Calu3 (cell line): ENCODE results near the gene NDUFS6. TPM values are rescaled to one million over a fixed set of nuclear protein-coding genes. Genes with fewer than 3 reads are reported as not detected.

Source experiments
- BruUV-seq: library from RNA; stranded (reverse); fragments of 400-500 nt; replicated peaks from 2 replicates; lab custom pipeline; 2021; lab: Mats Ljungman, UMichigan
- CTCF ChIA-PET: fragments of 300-600 bp; sonication (Branson Sonifier 250); formaldehyde crosslinking; loops from one replicate; lab custom pipeline; 2022; ENCODE audit warnings: antibody characterized with exemption; lab: Charles Lee
- DNase-seq: peaks from one replicate; pipeline ENCODE4 v3.0.0; 2022
- H3K27ac Mint-ChIP-seq: one replicate; pipeline ENCODE4 v1.8.0; 2022; ENCODE audit warnings: mixed read lengths; ENCODE audit not compliant: unreplicated experiment
- H3K27me3 Mint-ChIP-seq: one replicate; pipeline ENCODE4 v1.8.0; 2022; ENCODE audit warnings: mixed read lengths; ENCODE audit not compliant: unreplicated experiment
- H3K36me3 Mint-ChIP-seq: one replicate; pipeline ENCODE4 v1.8.0; 2022; ENCODE audit warnings: mild to moderate bottlenecking, moderate library complexity, mixed read lengths; ENCODE audit not compliant: insufficient read depth, unreplicated experiment
- H3K4me1 Mint-ChIP-seq: one replicate; pipeline ENCODE4 v1.8.0; 2022; ENCODE audit warnings: mild to moderate bottlenecking, low read depth, mixed read lengths; ENCODE audit not compliant: unreplicated experiment
- H3K4me3 Mint-ChIP-seq: one replicate; pipeline ENCODE4 v1.8.0; 2022; ENCODE audit warnings: mild to moderate bottlenecking, low read depth, moderate library complexity, mixed read lengths; ENCODE audit not compliant: unreplicated experiment
- H3K9me3 Mint-ChIP-seq: one replicate; pipeline ENCODE4 v1.8.0; 2022; ENCODE audit warnings: low read depth, mixed read lengths; ENCODE audit not compliant: unreplicated experiment
- intact Hi-C: fragments of 100-400 bp; cut with micrococcal nuclease; formaldehyde crosslinking; loops from one replicate; pipeline ENCODE4 v1.10.0; 2022; ENCODE audit not compliant: unreplicated experiment
- total RNA-seq: library from RNA; stranded (reverse); gene quantifications from 2 replicates; pipeline ENCODE4 v1.2.3, GENCODE V29; 2022
- TF ChIP-seq, protein P1 (sequence below): fragments of 200-600 bp; IDR thresholded peaks from one replicate; pipeline ENCODE4 v1.8.0; 2022; ENCODE audit warnings: antibody characterized with exemption; ENCODE audit not compliant: unreplicated experiment

The NDUFS6 gene
- total RNA-seq, 1 experiment from 2014 or later: 44.7 TPM

DNA sequence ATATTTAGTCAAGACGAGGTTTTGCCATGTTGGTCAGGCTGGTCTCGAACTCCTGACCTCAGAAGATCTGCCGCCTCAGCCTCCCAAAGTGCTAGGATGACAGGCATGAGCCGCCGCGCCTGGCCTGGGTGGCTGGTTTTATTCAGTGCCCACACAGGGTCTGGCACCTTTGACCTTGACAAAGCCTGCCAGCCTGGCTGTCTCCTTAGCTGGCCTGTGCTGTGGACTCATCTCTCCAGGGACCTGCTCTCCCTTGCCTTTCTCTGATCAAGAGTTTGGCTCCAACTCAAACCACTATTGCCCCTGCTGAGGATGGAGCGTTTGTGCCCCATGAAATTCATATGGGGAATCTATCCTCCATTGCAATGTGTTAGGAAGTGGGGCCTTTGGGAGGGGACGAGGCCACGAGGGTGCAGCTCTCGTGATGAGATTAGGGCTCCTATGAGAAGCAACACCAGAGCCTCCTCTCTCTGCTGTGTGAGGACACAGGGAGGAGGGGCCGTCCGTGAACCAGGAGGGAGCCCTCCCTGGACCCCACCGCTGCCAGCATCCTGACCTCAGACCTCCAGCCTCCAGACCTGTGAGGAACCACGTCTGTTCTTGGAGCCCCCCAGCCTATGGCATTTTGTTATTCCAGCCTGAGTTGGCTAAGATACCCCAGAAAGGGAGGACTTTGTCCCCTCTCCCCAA lies 46.5 kb upstream of the NDUFS6 start:
- intact Hi-C loops: no loop called here
- H3K27me3 Mint-ChIP-seq: peaks cover 44% of the 10 kb centered on the region
- H3K36me3 Mint-ChIP-seq: no peaks in the 10 kb centered on the region
- CTCF ChIA-PET: no interaction called here
- H3K4me1 Mint-ChIP-seq: no peaks in the 10 kb centered on the region
- H3K9me3 Mint-ChIP-seq: peaks cover 3% of the 10 kb centered on the region
- no peak overlapping the region for H3K4me3 Mint-ChIP-seq
- no TSS peak for BruUV-seq
- no peak for DNase-seq
- TF ChIP-seq, protein P1, sequence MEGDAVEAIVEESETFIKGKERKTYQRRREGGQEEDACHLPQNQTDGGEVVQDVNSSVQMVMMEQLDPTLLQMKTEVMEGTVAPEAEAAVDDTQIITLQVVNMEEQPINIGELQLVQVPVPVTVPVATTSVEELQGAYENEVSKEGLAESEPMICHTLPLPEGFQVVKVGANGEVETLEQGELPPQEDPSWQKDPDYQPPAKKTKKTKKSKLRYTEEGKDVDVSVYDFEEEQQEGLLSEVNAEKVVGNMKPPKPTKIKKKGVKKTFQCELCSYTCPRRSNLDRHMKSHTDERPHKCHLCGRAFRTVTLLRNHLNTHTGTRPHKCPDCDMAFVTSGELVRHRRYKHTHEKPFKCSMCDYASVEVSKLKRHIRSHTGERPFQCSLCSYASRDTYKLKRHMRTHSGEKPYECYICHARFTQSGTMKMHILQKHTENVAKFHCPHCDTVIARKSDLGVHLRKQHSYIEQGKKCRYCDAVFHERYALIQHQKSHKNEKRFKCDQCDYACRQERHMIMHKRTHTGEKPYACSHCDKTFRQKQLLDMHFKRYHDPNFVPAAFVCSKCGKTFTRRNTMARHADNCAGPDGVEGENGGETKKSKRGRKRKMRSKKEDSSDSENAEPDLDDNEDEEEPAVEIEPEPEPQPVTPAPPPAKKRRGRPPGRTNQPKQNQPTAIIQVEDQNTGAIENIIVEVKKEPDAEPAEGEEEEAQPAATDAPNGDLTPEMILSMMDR: no peak
- H3K27ac Mint-ChIP-seq: no peak overlapping the region

DNA sequence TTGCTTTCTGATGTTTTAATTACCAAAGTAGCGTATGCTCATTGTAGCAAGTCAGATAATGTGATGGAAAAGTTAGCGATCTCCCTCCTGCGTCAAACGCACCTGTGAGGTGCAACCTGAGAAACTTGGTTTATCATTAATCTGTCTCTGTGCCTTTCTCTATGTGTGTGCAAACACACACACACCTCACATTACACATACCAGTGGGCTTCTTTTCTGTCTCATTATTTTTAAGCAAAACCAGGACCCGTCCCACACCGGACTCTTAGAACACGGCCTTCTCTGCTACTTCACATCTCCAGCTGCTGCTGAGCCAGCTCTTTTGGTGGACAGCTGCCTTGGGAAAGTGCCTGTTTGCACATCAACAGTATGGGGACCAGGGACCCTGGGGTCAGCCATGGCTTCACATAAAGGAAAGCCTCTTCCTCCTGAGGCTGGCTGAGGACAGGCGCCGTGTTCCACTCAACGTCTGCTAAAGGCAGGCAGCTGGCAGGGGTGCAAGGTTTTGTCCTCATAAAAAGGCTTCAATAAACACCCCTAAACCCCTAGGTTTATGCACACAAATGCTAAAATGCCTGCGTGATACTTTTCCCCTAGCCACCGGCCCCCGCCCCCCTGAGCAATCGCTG lies 45.8 kb upstream of the NDUFS6 start:
- TF ChIP-seq, protein P1: no peak
- no peaks in the 10 kb centered on the region for H3K36me3 Mint-ChIP-seq
- intact Hi-C loops: no loop called here
- peaks cover 36% of the 10 kb centered on the region for H3K27me3 Mint-ChIP-seq
- H3K9me3 Mint-ChIP-seq: peaks cover 3% of the 10 kb centered on the region
- BruUV-seq: no TSS peak
- H3K4me3 Mint-ChIP-seq: no peak overlapping the region
- DNase-seq: no peak
- no peaks in the 10 kb centered on the region for H3K4me1 Mint-ChIP-seq
- CTCF ChIA-PET: no interaction called here
- no peak overlapping the region for H3K27ac Mint-ChIP-seq

DNA sequence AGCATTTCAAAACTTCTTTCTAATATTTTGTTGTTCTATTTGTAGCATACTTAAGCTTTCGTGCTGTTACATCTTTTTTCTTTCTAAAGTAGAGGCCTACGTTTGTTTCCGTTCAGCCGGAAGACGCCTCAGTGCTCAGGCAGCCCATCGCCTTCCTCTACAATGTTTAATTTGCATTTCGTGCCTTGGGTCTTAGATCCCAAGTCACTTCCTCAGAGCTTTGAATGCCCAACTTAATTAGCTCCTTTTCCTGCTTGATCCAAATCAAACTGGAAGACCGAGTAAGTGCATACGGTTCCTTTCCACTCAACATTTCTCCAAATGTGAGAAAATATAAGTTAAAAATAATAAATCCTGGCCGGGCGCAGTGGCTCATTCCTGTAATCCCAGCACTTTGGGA lies 44.7 kb upstream of the NDUFS6 start:
- Mint-ChIP-seq H3K4me3 (no peak overlapping the region), H3K27me3 (peaks cover 26% of the 10 kb centered on the region), H3K4me1 (no peaks in the 10 kb centered on the region), H3K27ac (no peak overlapping the region), H3K9me3 (peaks cover 3% of the 10 kb centered on the region), H3K36me3 (no peaks in the 10 kb centered on the region)
- TF ChIP-seq, protein P1: no peak
- intact Hi-C loops: no loop called here
- no TSS peak for BruUV-seq
- CTCF ChIA-PET: no interaction called here
- no peak for DNase-seq

DNA sequence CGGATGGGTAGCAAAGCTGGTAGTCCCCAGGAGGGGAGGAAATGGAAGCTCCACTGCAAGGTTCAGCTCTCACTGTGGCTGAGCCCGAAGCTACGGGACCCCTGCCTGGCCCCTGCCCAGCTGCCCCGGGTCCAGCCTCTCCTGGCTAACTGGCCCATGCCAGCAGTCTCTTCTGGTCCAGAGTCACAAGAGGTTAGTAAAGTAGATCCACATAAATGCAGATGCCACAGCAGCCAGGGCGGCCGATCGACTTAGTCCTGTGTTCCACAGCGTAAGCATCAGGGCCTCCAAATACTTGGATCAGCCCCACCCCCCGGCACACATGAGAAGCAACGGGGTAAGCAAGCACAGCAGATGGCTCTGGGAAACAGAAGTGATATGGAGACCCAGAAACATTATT lies 43.7 kb upstream of the NDUFS6 start:
- H3K27me3 Mint-ChIP-seq: peaks cover 15% of the 10 kb centered on the region
- no peaks in the 10 kb centered on the region for H3K36me3 Mint-ChIP-seq
- H3K9me3 Mint-ChIP-seq: peaks cover 3% of the 10 kb centered on the region
- no peaks in the 10 kb centered on the region for H3K4me1 Mint-ChIP-seq
- DNase-seq: no peak
- intact Hi-C loops: no loop called here
- no peak overlapping the region for H3K27ac Mint-ChIP-seq
- no peak overlapping the region for H3K4me3 Mint-ChIP-seq
- no TSS peak for BruUV-seq
- CTCF ChIA-PET: no interaction called here
- TF ChIP-seq, protein P1: no peak
